HEK293 (cell line): ENCODE measurements around the gene CPB2.

Source experiments
- CTCF ChIA-PET: fragments of 350-600 bp; formaldehyde crosslinking; extraction: SDS; loops from one replicate; lab custom pipeline; 2021; ENCODE audit warnings: antibody characterized with exemption; lab: Yijun Ruan, JAX
- POLR2A ChIA-PET: fragments of 300-600 bp; formaldehyde crosslinking; extraction: SDS; loops from one replicate; lab custom pipeline; 2020; ENCODE audit warnings: antibody characterized with exemption, inconsistent platforms; lab: Yijun Ruan, JAX
- H3K27ac ChIP-seq: fragments of 200-500 bp; sonication (Bioruptor generic); 2 replicates; pipeline ENCODE4 v1.5.1; 2014; ENCODE audit warnings: low read depth, low read length, control low read depth, inconsistent platforms; ENCODE audit errors: extremely low read depth
- H3K36me3 ChIP-seq, 2 experiments: fragments of 200-500 bp in 1 of 2; sonication (Bioruptor generic) in 1 of 2; 1 replicate in 1 of 2; 2 replicates in 1 of 2; pipeline ENCODE4 v1.5.1; 2014 to 2017; ENCODE audit warnings: inconsistent platforms in 2 of 2, low read length in 2 of 2; ENCODE audit not compliant: control insufficient read depth in 2 of 2, insufficient read depth in 1 of 2
- H3K4me1 ChIP-seq: fragments of 200-500 bp; sonication (Bioruptor generic); 2 replicates; pipeline ENCODE4 v1.5.1; 2014; ENCODE audit warnings: mild to moderate bottlenecking, low read length, inconsistent platforms; ENCODE audit not compliant: control insufficient read depth, insufficient read depth
- H3K4me3 ChIP-seq: 2 replicates; pipeline ENCODE4 v1.5.1; 2011; ENCODE audit warnings: low read depth, mild to moderate bottlenecking, control low read depth, low read length, moderate library complexity
- H3K9me3 ChIP-seq: fragments of 200-500 bp; sonication (Bioruptor generic); 2 replicates; pipeline ENCODE4 v1.5.1; 2014; ENCODE audit warnings: low read depth, low read length, inconsistent platforms; ENCODE audit not compliant: control insufficient read depth, insufficient read depth
- FEZF1 ChIP-seq: fragments of 450-650 bp; formaldehyde crosslinking; IDR thresholded peaks from 2 replicates; pipeline ENCODE4 v1.5.1; 2016; ENCODE audit warnings: missing biosample characterization, missing genetic modification characterization
- RBAK ChIP-seq: fragments of 450-650 bp; formaldehyde crosslinking; IDR thresholded peaks from 2 replicates; pipeline ENCODE4 v1.5.1; 2016; ENCODE audit warnings: missing biosample characterization, missing genetic modification characterization
- REPIN1 ChIP-seq: fragments of 450-650 bp; formaldehyde crosslinking; IDR thresholded peaks from 2 replicates; pipeline ENCODE4 v1.5.1; 2017; ENCODE audit warnings: missing biosample characterization, missing genetic modification characterization, low read depth
- SP3 ChIP-seq: fragments of 450-650 bp; formaldehyde crosslinking; IDR thresholded peaks from 2 replicates; pipeline ENCODE4 v1.5.1; 2016; ENCODE audit warnings: missing biosample characterization, missing genetic modification characterization
- WT1 ChIP-seq: fragments of 450-650 bp; formaldehyde crosslinking; IDR thresholded peaks from 2 replicates; pipeline ENCODE4 v1.5.1; 2016; ENCODE audit warnings: missing biosample characterization, missing genetic modification characterization
- YY2 ChIP-seq: fragments of 450-650 bp; formaldehyde crosslinking; IDR thresholded peaks from 2 replicates; pipeline ENCODE4 v1.5.1; 2016; ENCODE audit warnings: missing biosample characterization, missing genetic modification characterization
- ZBTB7A ChIP-seq: fragments of 450-650 bp; formaldehyde crosslinking; IDR thresholded peaks from 2 replicates; pipeline ENCODE4 v1.5.1; 2016; ENCODE audit warnings: low read depth, missing biosample characterization, missing genetic modification characterization
- ZNF157 ChIP-seq: fragments of 450-650 bp; formaldehyde crosslinking; IDR thresholded peaks from 2 replicates; pipeline ENCODE4 v1.5.1; 2016; ENCODE audit warnings: missing biosample characterization, missing genetic modification characterization
- ZNF2 ChIP-seq: fragments of 450-650 bp; formaldehyde crosslinking; IDR thresholded peaks from 2 replicates; pipeline ENCODE4 v1.5.1; 2016; ENCODE audit warnings: missing biosample characterization, missing genetic modification characterization
- ZNF223 ChIP-seq: fragments of 450-650 bp; formaldehyde crosslinking; IDR thresholded peaks from 2 replicates; pipeline ENCODE4 v1.5.1; 2016; ENCODE audit warnings: missing biosample characterization, missing genetic modification characterization
- ZNF26 ChIP-seq: fragments of 450-650 bp; formaldehyde crosslinking; IDR thresholded peaks from 2 replicates; pipeline ENCODE4 v1.5.1; 2016; ENCODE audit warnings: missing biosample characterization, missing genetic modification characterization
- ZNF302 ChIP-seq: fragments of 450-650 bp; formaldehyde crosslinking; IDR thresholded peaks from 2 replicates; pipeline ENCODE4 v1.5.1; 2016; ENCODE audit warnings: missing biosample characterization, missing genetic modification characterization, low read depth
- ZNF311 ChIP-seq: fragments of 450-650 bp; formaldehyde crosslinking; IDR thresholded peaks from 2 replicates; pipeline ENCODE4 v1.5.1; 2017; ENCODE audit warnings: missing biosample characterization, missing genetic modification characterization, borderline replicate concordance
- ZNF366 ChIP-seq: fragments of 450-650 bp; formaldehyde crosslinking; conservative IDR thresholded peaks from 2 replicates; pipeline ENCODE4 v1.5.1; 2016; ENCODE audit warnings: missing biosample characterization, missing genetic modification characterization
- ZNF37A ChIP-seq: fragments of 450-650 bp; IDR thresholded peaks from 2 replicates; pipeline ENCODE4 v1.5.1; 2018; ENCODE audit warnings: missing biosample characterization, missing genetic modification characterization
- ZNF391 ChIP-seq: fragments of 450-650 bp; formaldehyde crosslinking; IDR thresholded peaks from 2 replicates; pipeline ENCODE4 v1.5.1; 2016; ENCODE audit warnings: low read depth, missing biosample characterization, missing genetic modification characterization, borderline replicate concordance
- ZNF449 ChIP-seq: fragments of 450-650 bp; formaldehyde crosslinking; IDR thresholded peaks from 2 replicates; pipeline ENCODE4 v1.5.1; 2017; ENCODE audit warnings: missing biosample characterization, mild to moderate bottlenecking, missing genetic modification characterization, moderate library complexity
- ZNF514 ChIP-seq: fragments of 450-650 bp; formaldehyde crosslinking; IDR thresholded peaks from 2 replicates; pipeline ENCODE4 v1.5.1; 2016; ENCODE audit warnings: missing biosample characterization, missing genetic modification characterization
- ZNF548 ChIP-seq: fragments of 450-650 bp; formaldehyde crosslinking; IDR thresholded peaks from 2 replicates; pipeline ENCODE4 v1.5.1; 2016; ENCODE audit warnings: missing biosample characterization, missing genetic modification characterization
- ZNF558 ChIP-seq: fragments of 450-650 bp; formaldehyde crosslinking; IDR thresholded peaks from 2 replicates; pipeline ENCODE4 v1.5.1; 2016; ENCODE audit warnings: missing biosample characterization, missing genetic modification characterization
- ZNF585B ChIP-seq: fragments of 450-650 bp; formaldehyde crosslinking; IDR thresholded peaks from 2 replicates; pipeline ENCODE4 v1.5.1; 2016; ENCODE audit warnings: missing biosample characterization, missing genetic modification characterization
- ZNF596 ChIP-seq: fragments of 450-650 bp; IDR thresholded peaks from 2 replicates; pipeline ENCODE4 v1.5.0; 2018; ENCODE audit warnings: missing biosample characterization, mild to moderate bottlenecking, missing genetic modification characterization, moderate library complexity
- ZNF629 ChIP-seq: fragments of 450-650 bp; formaldehyde crosslinking; IDR thresholded peaks from 2 replicates; pipeline ENCODE4 v1.5.1; 2017; ENCODE audit warnings: missing biosample characterization, missing genetic modification characterization
- ZNF76 ChIP-seq: fragments of 450-650 bp; formaldehyde crosslinking; IDR thresholded peaks from 2 replicates; pipeline ENCODE4; 2016; ENCODE audit warnings: low read depth, missing biosample characterization, missing genetic modification characterization, borderline replicate concordance
- ZNF791 ChIP-seq: fragments of 450-650 bp; formaldehyde crosslinking; IDR thresholded peaks from 2 replicates; pipeline ENCODE4 v1.5.1; 2016; ENCODE audit warnings: missing biosample characterization, missing genetic modification characterization
- ZNF843 ChIP-seq: fragments of 450-650 bp; formaldehyde crosslinking; IDR thresholded peaks from 2 replicates; pipeline ENCODE4 v1.5.1; 2016; ENCODE audit warnings: missing biosample characterization, missing genetic modification characterization
- TF ChIP-seq, protein P1 (sequence below): fragments of 450-650 bp; formaldehyde crosslinking; optimal IDR thresholded peaks from 2 replicates; pipeline ENCODE3; 2016; ENCODE audit warnings: missing biosample characterization, mild to moderate bottlenecking, missing genetic modification characterization
- TF ChIP-seq, protein P2 (sequence below): fragments of 450-650 bp; formaldehyde crosslinking; IDR thresholded peaks from 2 replicates; pipeline ENCODE4 v1.5.1; 2016; ENCODE audit warnings: missing biosample characterization, missing genetic modification characterization
- TF ChIP-seq, protein P3 (sequence below): fragments of 450-650 bp; formaldehyde crosslinking; IDR thresholded peaks from 2 replicates; pipeline ENCODE4 v1.5.1; 2017; ENCODE audit warnings: missing biosample characterization, missing genetic modification characterization

The CPB2 gene

GRCh38 chr13:46137627-46138317, 32.9 kb upstream of the CPB2 start:
- ChIA-PET CTCF (interaction anchor here (0.6 kb wide), 1 partner anchor 150 kb away, joined by 3 read pairs; no protein-coding TSS in a partner anchor), POLR2A (no interaction called here)
- Histone ChIP-seq H3K4me1 (no peaks in the 10 kb centered on the region; the same call in 1 of the 2 replicates), H3K36me3 (peaks cover 0 to 47% of the 10 kb centered on the region in 2 experiments; a peak in 2 of 3 replicates), H3K4me3 (no peak overlapping the region), H3K27ac (no peak overlapping the region), H3K9me3 (no peaks in the 10 kb centered on the region)
- TF ChIP-seq, protein P1, sequence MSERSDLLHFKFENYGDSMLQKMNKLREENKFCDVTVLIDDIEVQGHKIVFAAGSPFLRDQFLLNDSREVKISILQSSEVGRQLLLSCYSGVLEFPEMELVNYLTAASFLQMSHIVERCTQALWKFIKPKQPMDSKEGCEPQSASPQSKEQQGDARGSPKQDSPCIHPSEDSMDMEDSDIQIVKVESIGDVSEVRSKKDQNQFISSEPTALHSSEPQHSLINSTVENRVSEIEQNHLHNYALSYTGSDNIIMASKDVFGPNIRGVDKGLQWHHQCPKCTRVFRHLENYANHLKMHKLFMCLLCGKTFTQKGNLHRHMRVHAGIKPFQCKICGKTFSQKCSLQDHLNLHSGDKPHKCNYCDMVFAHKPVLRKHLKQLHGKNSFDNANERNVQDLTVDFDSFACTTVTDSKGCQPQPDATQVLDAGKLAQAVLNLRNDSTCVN = no peak
- TF ChIP-seq SP3 (tag by site-specific recombination) (no peak), ZNF791 (tag by site-specific recombination) (no peak), ZNF157 (tag by site-specific recombination) (no peak), FEZF1 (tag by site-specific recombination) (no peak), ZNF629 (no peak), WT1 (tag by site-specific recombination) (no peak), ZNF302 (no peak), RBAK (tag by site-specific recombination) (no peak), REPIN1 (tag by site-specific recombination) (no peak), ZNF26 (tag by site-specific recombination) (no peak), ZNF391 (no peak), YY2 (tag by site-specific recombination) (no peak), ZNF548 (no peak), ZNF843 (tag by site-specific recombination) (no peak), ZNF2 (tag by site-specific recombination) (no peak), ZNF76 (tag by site-specific recombination) (no peak)

GRCh38 chr13:46136688-46137087, 31.9 kb upstream of the CPB2 start:
- H3K36me3 ChIP-seq = peaks cover 0 to 48% of the 10 kb centered on the region in 2 experiments; a peak in 2 of 3 replicates
- CTCF ChIA-PET = interaction anchor here (0.6 to 1.3 kb wide), 2 partner anchors 10 to 581 kb away, joined by 3 to 5 read pairs; no protein-coding TSS in a partner anchor
- POLR2A ChIA-PET = no interaction called here

More at GRCh38 chr13:46136688-46137087, 31.9 kb upstream of the CPB2 start:
- TF ChIP-seq ZNF2 (tag by site-specific recombination) = no peak
- TF ChIP-seq ZNF596 (tag by site-specific recombination) = no peak
- TF ChIP-seq, protein P2, sequence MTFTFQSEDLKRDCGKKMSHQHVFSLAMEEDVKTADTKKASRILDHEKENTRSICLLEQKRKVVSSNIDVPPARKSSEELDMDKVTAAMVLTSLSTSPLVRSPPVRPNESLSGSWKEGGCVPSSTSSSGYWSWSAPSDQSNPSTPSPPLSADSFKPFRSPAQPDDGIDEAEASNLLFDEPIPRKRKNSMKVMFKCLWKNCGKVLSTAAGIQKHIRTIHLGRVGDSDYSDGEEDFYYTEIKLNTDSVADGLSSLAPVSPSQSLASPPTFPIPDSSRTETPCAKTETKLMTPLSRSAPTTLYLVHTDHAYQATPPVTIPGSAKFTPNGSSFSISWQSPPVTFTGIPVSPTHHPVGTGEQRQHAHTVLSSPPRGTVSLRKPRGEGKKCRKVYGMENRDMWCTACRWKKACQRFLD (tag by site-specific recombination) = no peak
- no peak for TF ChIP-seq ZNF37A (tag by site-specific recombination)
- no peak for TF ChIP-seq ZNF558
- no peak for TF ChIP-seq ZNF223 (tag by site-specific recombination)
- no peak for TF ChIP-seq ZBTB7A (tag by site-specific recombination)
- TF ChIP-seq ZNF311 = no peak
- TF ChIP-seq ZNF514 (tag by site-specific recombination) = no peak
- TF ChIP-seq ZNF449 (tag by site-specific recombination) = no peak
- TF ChIP-seq ZNF391 = no peak
- no peak for TF ChIP-seq ZNF585B
- TF ChIP-seq, protein P3, sequence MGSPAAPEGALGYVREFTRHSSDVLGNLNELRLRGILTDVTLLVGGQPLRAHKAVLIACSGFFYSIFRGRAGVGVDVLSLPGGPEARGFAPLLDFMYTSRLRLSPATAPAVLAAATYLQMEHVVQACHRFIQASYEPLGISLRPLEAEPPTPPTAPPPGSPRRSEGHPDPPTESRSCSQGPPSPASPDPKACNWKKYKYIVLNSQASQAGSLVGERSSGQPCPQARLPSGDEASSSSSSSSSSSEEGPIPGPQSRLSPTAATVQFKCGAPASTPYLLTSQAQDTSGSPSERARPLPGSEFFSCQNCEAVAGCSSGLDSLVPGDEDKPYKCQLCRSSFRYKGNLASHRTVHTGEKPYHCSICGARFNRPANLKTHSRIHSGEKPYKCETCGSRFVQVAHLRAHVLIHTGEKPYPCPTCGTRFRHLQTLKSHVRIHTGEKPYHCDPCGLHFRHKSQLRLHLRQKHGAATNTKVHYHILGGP (tag by site-specific recombination) = no peak
- no peak for TF ChIP-seq ZNF366 (tag by site-specific recombination)
- H3K4me3 ChIP-seq = no peak overlapping the region
- H3K9me3 ChIP-seq = no peaks in the 10 kb centered on the region
- no peaks in the 10 kb centered on the region; the same call in 1 of the 2 replicates for H3K4me1 ChIP-seq
- H3K27ac ChIP-seq = no peak overlapping the region
